Osteoblast (primary cell): ENCODE data around the gene MDC1. TPM values are rescaled to one million over a fixed set of nuclear protein-coding genes. Genes with fewer than 3 reads are reported as not detected.

ENCODE experiments used
- DNase-seq: peaks from one replicate; pipeline ENCODE4 v3.0.0; 2011; ENCODE audit warnings: low spot score, mixed read lengths; ENCODE audit not compliant: insufficient read length; ENCODE audit errors: missing footprints
- H2AFZ ChIP-seq: 2 replicates; pipeline ENCODE4 v1.6.0; 2011; ENCODE audit warnings: mild to moderate bottlenecking, low read length
- H3K27ac ChIP-seq: 2 replicates; pipeline ENCODE4 v1.5.1; 2011; ENCODE audit warnings: mild to moderate bottlenecking, low read depth, low read length, moderate library complexity
- H3K27me3 ChIP-seq: 2 replicates; pipeline ENCODE4 v1.6.0; 2012; ENCODE audit warnings: mild to moderate bottlenecking, control low read depth, inconsistent platforms, low read length, moderate library complexity; ENCODE audit not compliant: insufficient read depth
- H3K36me3 ChIP-seq: 2 replicates; pipeline ENCODE4 v1.5.1; 2011; ENCODE audit warnings: mild to moderate bottlenecking, low read length, control low read depth, moderate library complexity; ENCODE audit not compliant: insufficient read depth
- H3K4me1 ChIP-seq: 2 replicates; pipeline ENCODE4 v1.5.1; 2011; ENCODE audit warnings: mild to moderate bottlenecking, low read length, control low read depth, moderate library complexity; ENCODE audit not compliant: insufficient read depth
- H3K4me2 ChIP-seq: 2 replicates; pipeline ENCODE4 v1.6.0; 2011; ENCODE audit warnings: mild to moderate bottlenecking, low read length; ENCODE audit not compliant: insufficient read depth
- H3K4me3 ChIP-seq: fragments of 200-600 bp; sonication (generic); 3 replicates; pipeline ENCODE4 v1.5.1; 2012; ENCODE audit warnings: mild to moderate bottlenecking, low read length, inconsistent platforms; ENCODE audit not compliant: insufficient read depth
- H3K79me2 ChIP-seq: 2 replicates; pipeline ENCODE4 v1.6.0; 2012; ENCODE audit warnings: mild to moderate bottlenecking, low read length, control low read depth, inconsistent platforms; ENCODE audit not compliant: insufficient read depth
- H3K9me3 ChIP-seq: 2 replicates; pipeline ENCODE4 v1.5.1; 2011; ENCODE audit warnings: low read depth, low read length, control low read depth
- H4K20me1 ChIP-seq: 2 replicates; pipeline ENCODE4 v1.6.0; 2012; ENCODE audit warnings: mild to moderate bottlenecking, low read length, control low read depth; ENCODE audit not compliant: insufficient read depth
- total RNA-seq: library from RNA; depleted of rRNA; stranded (reverse); fragments of >200 nt; gene quantifications from 2 replicates; pipeline ENCODE4 v1.2.3, GENCODE V29; 2012
- TF ChIP-seq, protein P1 (sequence below): IDR thresholded peaks from 2 replicates; pipeline ENCODE4 v1.5.1; 2011; ENCODE audit warnings: mild to moderate bottlenecking, low read depth, low read length, moderate library complexity; ENCODE audit errors: extremely low read depth

Gene MDC1
- total RNA-seq, 1 donor = 5.1 TPM

DNA sequence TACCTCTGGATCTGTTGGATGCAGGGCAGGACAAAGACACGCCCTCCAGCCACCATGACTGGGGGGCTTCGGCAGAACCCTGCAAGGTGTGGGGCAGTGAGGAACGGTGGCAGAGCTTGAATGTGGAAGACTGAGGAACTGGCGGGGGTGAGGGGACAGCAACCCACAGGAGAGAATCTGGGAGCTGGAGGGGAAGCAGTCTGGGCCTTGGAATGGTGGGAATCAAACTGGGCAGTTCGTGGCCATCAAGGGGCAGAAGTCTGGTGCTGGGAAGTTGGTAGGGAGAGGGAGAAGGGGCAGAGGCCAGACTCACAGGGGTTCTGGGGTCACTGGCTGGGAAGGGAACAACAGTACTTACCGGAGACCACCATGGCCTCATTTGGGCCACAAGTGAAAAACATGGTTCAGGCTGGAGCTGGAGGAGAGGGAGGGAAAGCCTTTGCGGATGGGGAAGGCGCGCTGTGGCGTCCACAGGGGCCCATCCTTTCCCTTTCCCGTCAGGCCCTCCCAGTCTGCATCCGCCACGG lies 24.8 kb upstream of the MDC1 start:
- Histone ChIP-seq H4K20me1 (peaks cover 11% of the 10 kb centered on the region), H3K4me1 (peaks cover 18% of the 10 kb centered on the region), H3K9me3 (no peaks in the 10 kb centered on the region), H3K4me2 (peak overlapping the region; percentile 82), H3K79me2 (peaks cover 60% of the 10 kb centered on the region), H3K27me3 (no peaks in the 10 kb centered on the region), H3K36me3 (peaks cover 46% of the 10 kb centered on the region), H2AFZ (no peak overlapping the region), H3K27ac (peak overlapping the region; percentile 97), H3K4me3 (peak overlapping the region; percentile 89)
- TF ChIP-seq, protein P1, sequence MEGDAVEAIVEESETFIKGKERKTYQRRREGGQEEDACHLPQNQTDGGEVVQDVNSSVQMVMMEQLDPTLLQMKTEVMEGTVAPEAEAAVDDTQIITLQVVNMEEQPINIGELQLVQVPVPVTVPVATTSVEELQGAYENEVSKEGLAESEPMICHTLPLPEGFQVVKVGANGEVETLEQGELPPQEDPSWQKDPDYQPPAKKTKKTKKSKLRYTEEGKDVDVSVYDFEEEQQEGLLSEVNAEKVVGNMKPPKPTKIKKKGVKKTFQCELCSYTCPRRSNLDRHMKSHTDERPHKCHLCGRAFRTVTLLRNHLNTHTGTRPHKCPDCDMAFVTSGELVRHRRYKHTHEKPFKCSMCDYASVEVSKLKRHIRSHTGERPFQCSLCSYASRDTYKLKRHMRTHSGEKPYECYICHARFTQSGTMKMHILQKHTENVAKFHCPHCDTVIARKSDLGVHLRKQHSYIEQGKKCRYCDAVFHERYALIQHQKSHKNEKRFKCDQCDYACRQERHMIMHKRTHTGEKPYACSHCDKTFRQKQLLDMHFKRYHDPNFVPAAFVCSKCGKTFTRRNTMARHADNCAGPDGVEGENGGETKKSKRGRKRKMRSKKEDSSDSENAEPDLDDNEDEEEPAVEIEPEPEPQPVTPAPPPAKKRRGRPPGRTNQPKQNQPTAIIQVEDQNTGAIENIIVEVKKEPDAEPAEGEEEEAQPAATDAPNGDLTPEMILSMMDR = no peak
- peak; percentile 91 for DNase-seq

DNA sequence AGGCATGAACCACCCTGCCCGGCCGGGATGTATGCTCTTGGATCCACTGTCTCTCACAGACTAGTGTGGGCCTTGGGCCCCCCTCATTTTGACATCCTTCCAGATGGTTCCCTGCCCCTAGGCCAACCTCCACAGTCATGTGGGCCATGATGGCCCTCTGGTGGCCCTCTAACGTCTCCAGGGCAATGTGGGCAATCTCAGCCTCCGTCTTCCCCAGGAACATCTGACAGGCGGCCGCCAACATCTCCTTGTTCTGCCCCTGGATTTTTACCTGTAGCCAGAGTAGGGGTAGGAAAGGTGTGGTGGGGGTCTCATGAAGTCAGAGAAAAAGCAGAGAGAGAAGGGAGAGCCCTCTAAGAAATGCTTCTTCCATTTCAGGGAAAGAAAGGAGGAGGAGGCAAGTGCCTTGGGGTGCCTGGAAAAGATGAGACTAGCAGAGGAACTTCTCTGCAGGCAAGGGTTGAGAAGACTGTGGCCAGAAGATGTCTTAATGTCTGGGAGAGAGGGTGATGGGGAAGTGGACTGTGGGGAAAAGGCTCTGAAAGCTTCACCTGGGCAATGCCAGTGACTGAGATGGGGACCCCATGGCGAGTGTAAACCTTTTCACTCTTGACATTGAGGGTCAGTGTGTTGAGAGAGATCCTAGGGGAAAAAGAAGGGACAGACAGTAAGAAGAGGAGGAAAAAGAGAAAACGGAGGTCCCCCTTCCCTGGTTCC lies 24.1 kb upstream of the MDC1 start:
- H3K27me3 ChIP-seq = no peaks in the 10 kb centered on the region
- no peak for DNase-seq
- no peak overlapping the region for H2AFZ ChIP-seq
- peaks cover 61% of the 10 kb centered on the region for H3K79me2 ChIP-seq
- H3K27ac ChIP-seq = peak overlapping the region; percentile 97
- H3K9me3 ChIP-seq = no peaks in the 10 kb centered on the region
- peak overlapping the region; percentile 89 for H3K4me3 ChIP-seq
- H3K36me3 ChIP-seq = peaks cover 48% of the 10 kb centered on the region
- peak overlapping the region; percentile 82 for H3K4me2 ChIP-seq
- H3K4me1 ChIP-seq = peaks cover 18% of the 10 kb centered on the region
- peaks cover 11% of the 10 kb centered on the region for H4K20me1 ChIP-seq
- TF ChIP-seq, protein P1 = no peak

DNA sequence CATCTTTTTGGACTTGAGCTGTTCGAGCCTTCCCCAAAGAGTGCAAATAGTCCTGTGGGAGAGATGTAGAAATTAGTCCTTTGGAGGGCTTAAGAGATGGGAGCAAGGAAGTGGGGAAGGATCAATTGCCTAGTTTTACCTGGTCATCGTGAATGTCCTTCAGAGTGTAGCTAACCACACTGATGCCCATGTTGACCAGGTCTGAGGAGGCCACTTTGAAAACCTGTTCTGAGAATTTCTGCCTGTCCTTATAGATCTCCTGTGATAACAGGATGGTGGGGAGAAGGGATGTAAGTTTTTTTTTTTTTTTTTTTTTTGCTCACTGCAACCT lies 23.4 kb upstream of the MDC1 start:
- TF ChIP-seq, protein P1 = no peak
- peaks cover 61% of the 10 kb centered on the region for H3K79me2 ChIP-seq
- DNase-seq = no peak

DNA sequence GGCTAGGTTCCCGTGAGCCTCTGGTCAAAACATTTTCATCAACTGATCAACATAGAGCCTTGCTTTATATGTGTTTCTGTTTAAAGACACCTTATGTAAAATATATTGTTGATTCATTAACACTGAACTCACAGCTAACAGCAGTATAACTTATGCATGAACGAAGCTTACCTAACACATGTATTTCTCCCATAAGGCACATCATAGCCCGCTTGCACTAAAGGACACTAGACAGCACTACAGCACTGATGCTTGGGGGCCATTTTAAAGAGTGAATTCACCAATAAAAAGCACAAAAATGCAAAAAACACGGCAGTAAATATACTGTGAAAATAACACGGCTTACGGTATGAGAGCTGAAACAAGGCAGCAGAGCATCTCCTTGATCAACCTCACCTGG lies 21.5 kb upstream of the MDC1 start:
- Histone ChIP-seq H3K4me2 (no peak overlapping the region), H3K27me3 (no peaks in the 10 kb centered on the region), H3K79me2 (peaks cover 57% of the 10 kb centered on the region), H4K20me1 (peaks cover 6% of the 10 kb centered on the region), H3K4me1 (peaks cover 18% of the 10 kb centered on the region), H3K4me3 (no peak overlapping the region), H3K27ac (no peak overlapping the region), H3K36me3 (peaks cover 69% of the 10 kb centered on the region), H2AFZ (no peak overlapping the region), H3K9me3 (no peaks in the 10 kb centered on the region)
- TF ChIP-seq, protein P1 = no peak
- DNase-seq = no peak

More for the DNA sequence above, 23.4 kb upstream of the MDC1 start:
- Histone ChIP-seq H3K4me1 (peaks cover 18% of the 10 kb centered on the region), H2AFZ (no peak overlapping the region), H4K20me1 (peaks cover 11% of the 10 kb centered on the region), H3K9me3 (no peaks in the 10 kb centered on the region), H3K4me2 (no peak overlapping the region), H3K4me3 (no peak overlapping the region), H3K27ac (peak overlapping the region; percentile 29), H3K36me3 (peaks cover 55% of the 10 kb centered on the region), H3K27me3 (no peaks in the 10 kb centered on the region)
